GM19099 (cell line): ENCODE measurements around the gene SUSD5.

ENCODE experiments used
- POLR2A ChIP-seq: IDR thresholded peaks from 3 replicates; pipeline ENCODE4 v1.6.1; 2011; ENCODE audit warnings: low read depth; ENCODE audit not compliant: insufficient read length; ENCODE audit errors: extremely low read depth

SUSD5 gene

DNA sequence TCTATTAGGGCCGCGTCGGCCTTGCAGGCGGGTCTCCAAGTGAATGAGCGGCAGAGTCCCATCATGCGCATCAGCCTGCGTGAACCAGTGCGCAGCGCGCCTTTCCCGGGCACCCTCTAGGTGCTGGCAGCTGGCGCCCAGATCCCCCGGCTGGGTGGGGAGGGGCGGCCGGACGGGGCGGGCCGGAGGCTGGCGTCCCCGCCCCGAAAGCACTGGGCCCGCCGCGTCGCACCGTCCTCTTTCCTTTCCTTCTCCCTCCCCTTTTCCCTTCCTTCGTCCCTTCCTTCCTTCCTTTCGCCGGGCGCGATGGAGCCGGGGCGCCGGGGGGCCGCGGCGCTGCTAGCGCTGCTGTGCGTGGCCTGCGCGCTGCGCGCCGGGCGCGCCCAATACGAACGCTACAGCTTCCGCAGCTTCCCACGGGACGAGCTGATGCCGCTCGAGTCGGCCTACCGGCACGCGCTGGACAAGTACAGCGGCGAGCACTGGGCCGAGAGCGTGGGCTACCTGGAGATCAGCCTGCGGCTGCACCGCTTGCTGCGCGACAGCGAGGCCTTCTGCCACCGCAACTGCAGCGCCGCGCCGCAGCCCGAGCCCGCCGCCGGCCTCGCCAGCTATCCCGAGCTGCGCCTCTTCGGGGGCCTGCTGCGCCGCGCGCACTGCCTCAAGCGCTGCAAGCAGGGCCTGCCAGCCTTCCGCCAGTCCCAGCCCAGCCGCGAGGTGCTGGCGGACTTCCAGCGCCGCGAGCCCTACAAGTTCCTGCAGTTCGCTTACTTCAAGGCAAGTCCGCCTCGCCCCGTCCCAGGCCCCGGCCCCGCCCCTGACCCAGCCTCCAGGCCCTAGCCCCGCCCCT, 104.6 kb downstream of the SUSD5 start, which contains the start of gene CRTAP:
CRTAP (plus strand) TSS at position 243 of the 850 bp plus-strand sequence; CDS start at position 307, 64 bp downstream.
- TF ChIP-seq POLR2A: peak; percentile 81

DNA sequence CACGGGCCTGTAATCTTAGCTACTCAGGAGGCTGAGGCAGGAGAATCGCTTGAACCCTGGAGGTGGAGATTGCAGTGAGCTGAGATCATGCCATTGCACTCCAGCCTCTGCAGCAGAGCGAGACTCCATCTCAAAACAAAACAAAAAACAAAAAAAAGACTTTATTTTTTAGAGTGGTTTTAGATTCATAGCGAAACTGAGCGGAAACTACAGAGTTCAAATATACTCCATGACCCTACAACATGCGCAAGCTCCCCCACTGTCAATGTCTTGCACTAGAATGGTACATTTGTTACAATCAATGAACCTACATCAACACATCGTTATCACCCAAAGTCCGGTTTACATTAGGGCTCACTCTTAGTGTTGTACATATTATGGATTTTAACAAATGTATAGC, 107.0 kb downstream of the SUSD5 start:
- no peak for TF ChIP-seq POLR2A

DNA sequence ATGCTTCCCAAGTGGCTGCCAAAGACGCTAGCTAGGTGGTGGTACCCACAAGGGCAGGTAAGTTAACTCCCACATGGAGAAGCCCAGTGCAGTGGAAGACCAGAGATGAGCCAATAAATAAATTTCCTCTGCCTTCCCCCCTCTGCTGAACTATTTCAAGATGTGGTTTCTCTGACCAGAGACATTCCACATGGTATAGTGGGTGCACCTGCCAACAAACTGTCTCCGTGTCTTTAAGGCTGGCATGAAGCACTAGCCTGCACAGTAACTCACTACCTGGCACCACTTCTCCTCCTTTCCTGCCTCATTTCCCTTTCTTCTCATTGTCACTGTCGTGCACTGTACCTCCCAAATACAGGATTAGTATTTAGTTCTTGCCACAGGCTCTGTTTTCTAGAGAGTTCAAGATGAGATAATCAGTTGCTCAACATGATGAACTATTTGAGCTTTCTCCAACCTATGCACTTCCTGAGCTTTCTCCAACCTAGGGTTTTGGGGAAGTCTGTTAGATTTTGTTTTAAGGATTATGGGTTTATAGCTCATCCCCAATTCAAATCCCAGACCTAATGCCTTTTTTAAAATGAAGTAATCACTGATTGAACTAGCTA, 113.2 kb downstream of the SUSD5 start:
- TF ChIP-seq POLR2A: no peak

DNA sequence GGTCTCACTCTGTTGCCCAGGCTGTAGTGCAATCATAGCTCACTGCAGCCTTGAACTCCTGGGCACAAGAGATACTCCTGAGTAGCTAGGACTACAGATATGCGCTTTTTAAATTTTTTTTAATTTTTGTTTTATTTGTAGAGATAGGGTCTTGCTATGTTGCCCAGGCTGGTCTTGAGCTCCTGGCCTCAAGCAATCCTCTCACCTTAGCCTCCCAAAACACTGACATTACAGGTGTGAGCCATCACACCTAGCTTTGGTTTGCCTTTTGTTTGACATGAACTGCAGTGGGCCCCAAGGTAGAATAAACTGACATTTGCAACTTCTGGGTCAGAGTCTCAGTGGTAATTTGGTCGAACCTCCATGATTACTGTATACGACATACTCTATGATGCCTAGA, 113.8 kb downstream of the SUSD5 start:
- no peak for TF ChIP-seq POLR2A

DNA sequence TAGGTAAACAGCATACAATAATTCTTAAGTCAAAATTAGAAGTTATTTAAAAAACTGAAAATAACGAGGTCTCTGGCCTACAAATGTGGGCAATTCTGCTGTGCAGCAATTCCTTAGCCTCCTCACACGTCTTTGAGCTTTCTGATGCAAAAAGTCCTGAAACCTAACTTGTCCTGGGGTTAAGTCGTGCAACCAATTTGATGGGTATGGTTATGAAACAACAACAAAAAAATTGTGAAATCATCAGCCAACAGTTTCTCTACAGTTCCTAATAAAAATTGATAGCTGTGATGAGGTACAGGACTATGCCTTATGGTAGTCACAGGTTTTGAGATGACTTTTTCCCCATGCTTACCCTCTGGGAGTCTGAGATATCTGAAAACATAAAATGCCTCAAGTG, 115.1 kb downstream of the SUSD5 start:
- no peak for TF ChIP-seq POLR2A

DNA sequence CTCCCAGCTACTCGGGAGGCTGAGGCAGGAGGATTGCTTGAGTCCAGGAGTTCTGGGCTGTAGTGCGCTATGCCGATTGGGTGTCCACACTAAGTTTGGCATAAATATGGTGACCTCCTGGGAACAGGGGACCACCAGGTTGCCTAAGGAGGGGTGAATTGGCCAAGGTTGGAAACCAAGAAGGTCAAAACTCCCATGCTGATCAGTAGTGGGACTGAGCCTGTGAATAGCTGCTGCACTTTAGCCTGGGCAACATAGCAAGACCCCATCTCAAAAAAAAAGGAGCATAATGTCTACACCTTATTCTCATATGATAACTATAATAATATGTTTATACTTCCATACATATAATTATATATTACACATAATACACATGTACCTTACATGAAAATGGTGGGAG, 115.6 kb downstream of the SUSD5 start:
- TF ChIP-seq POLR2A: no peak

DNA sequence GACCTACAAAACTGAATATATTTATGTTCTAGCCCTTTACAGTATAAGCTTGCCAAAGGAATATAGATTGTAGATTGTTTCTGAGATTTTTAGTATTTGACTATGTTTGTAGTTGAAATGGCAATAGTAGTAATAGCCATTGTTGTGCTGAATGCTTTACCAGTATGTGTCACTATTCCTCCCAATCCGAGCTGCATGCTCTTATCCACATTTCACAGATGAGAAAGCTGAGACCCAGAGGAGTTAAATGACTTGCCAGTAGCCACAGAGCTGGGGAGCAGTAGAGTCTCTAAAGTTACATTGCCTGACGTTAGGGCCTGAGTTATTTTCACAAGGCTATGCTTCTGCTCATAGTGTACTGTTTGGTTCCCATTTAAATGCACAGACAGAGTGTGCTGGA, 118.4 kb downstream of the SUSD5 start:
- TF ChIP-seq POLR2A: no peak
